K562 (cell line): Measurements from ENCODE around the gene ZNF800. TPM values are rescaled to one million over a fixed set of nuclear protein-coding genes. Genes with fewer than 3 reads are reported as not detected.

Source experiments
- E2F3 ChIP-seq: fragments of 250-450 bp; sonication (Bioruptor Pico); IDR thresholded peaks from 2 replicates; pipeline ENCODE4 v1.4.0; 2020; ENCODE audit warnings: mild to moderate bottlenecking
- GATAD2B ChIP-seq: fragments of 450-650 bp; IDR thresholded peaks from 2 replicates; pipeline ENCODE4 v1.6.1; 2017; ENCODE audit warnings: mild to moderate bottlenecking, borderline replicate concordance
- GTF2F1 ChIP-seq: IDR thresholded peaks from 2 replicates; pipeline ENCODE4 v1.6.1; 2011; ENCODE audit warnings: low read depth, low read length, improper control_type of control experiment
- HMGXB4 ChIP-seq: sonication (generic); formaldehyde crosslinking; IDR thresholded peaks from 2 replicates; pipeline ENCODE4 v1.8.1; 2023; ENCODE audit warnings: mild to moderate bottlenecking, missing genetic modification reagents
- KLF16 ChIP-seq: IDR thresholded peaks from 2 replicates; pipeline ENCODE4 v1.6.1; 2016; ENCODE audit warnings: antibody characterized with exemption
- MLLT1 ChIP-seq, 2 experiments: fragments of 450-650 bp; IDR thresholded peaks; 2 replicates each; pipeline ENCODE4 v1.6.1; 2016
- NRF1 ChIP-seq, 2 experiments: fragments of 450-650 bp; IDR thresholded peaks in 1 of 2; conservative IDR thresholded peaks in 1 of 2; 2 replicates each; pipeline ENCODE4 v1.6.1; 2014; ENCODE audit warnings: mild to moderate bottlenecking in 2 of 2
- REST ChIP-seq, 2 experiments: fragments of 450-650 bp; formaldehyde crosslinking in 1 of 2; IDR thresholded peaks; 2 replicates each; pipeline versions ENCODE4 v1.4.0 to v1.6.1; 2014 to 2020; ENCODE audit warnings: mild to moderate bottlenecking in 2 of 2, borderline replicate concordance in 1 of 2, low read depth in 1 of 2
- ZBTB26 ChIP-seq: fragments of 450-650 bp; formaldehyde crosslinking; IDR thresholded peaks from 2 replicates; pipeline ENCODE4 v1.4.0; 2022; ENCODE audit warnings: missing genetic modification characterization
- ZNF583 ChIP-seq: fragments of 250-450 bp; sonication (Bioruptor Pico); IDR thresholded peaks from 2 replicates; pipeline ENCODE4 v1.4.0; 2020
- ZNF766 ChIP-seq: fragments of 200-800 bp; sonication (Bioruptor generic); conservative IDR thresholded peaks from 2 replicates; pipeline ENCODE4 v1.6.1; 2016; ENCODE audit warnings: missing genetic modification characterization, missing compliant biosample characterization
- polyA plus RNA-seq, 8 experiments: library from polyadenylated mRNA; depleted of rRNA in 4 of 8; stranded (reverse) in 5 of 8; unstranded in 3 of 8; fragments of >200 nt; fragmentation: Nextera tagmentation in 2 of 8; fragmentation: Illumina TruSeq in 1 of 8; extraction: Ambion mirVana in 2 of 8; extraction: Trizol in 1 of 8; gene quantifications; 2 replicates each; pipeline versions ENCODE4 v1.2.1 to v1.2.3, GENCODE V29; 2011 to 2014; ENCODE audit warnings: inconsistent platforms in 1 of 8, missing spikeins in 1 of 8
- total RNA-seq, 7 experiments: library from RNA; depleted of rRNA in 6 of 7; stranded (reverse); fragments of >200 nt in 6 of 7; fragmentation: Illumina TruSeq in 2 of 7; extraction: Trizol in 2 of 7; gene quantifications; 2 replicates each; pipeline versions ENCODE4 v1.2.1 to v1.2.3, GENCODE V29; 2011 to 2021; ENCODE audit warnings: low replicate concordance in 1 of 7

ZNF800 gene
- total and polyA plus RNA-seq, 9 of the 15 experiments (the other 6 are each of a cell fraction or from before 2014, with no cell fraction given): 7.5 to 58.3 (median 33.4) TPM

- TF ChIP-seq ZBTB26 (CRISPR knock-in tag): no peak
- peak; percentile 92 for TF ChIP-seq GATAD2B
- peak; percentile 57 to 82; a peak in 3 of 4 replicates for TF ChIP-seq MLLT1 (IDR thresholded peaks at IDR 0.05)
- TF ChIP-seq NRF1 (conservative IDR thresholded peaks at IDR 0.05 in 1 of 2, IDR thresholded peaks at IDR 0.05 in 1 of 2): peak; percentile 65 to 74; a peak in 3 of 4 replicates
- TF ChIP-seq KLF16: no peak
- peak; percentile 14; the same call in 1 of the 2 replicates for TF ChIP-seq HMGXB4
- TF ChIP-seq GTF2F1: no peak
- peak; percentile 55; the same call in 1 of the 2 replicates for TF ChIP-seq ZNF583
- TF ChIP-seq REST (IDR thresholded peaks at IDR 0.05; ENCODE audit: borderline replicate concordance): no peak
- peak; percentile 65; the same call in 1 of the 2 replicates for TF ChIP-seq REST (CRISPR knock-in tag; IDR thresholded peaks at IDR 0.05; ENCODE audit: low read depth)
- peak; percentile 72 for TF ChIP-seq E2F3 (CRISPR knock-in tag)
- TF ChIP-seq ZNF766 (CRISPR knock-in tag): 0 out of 2 replicates have a peak, but pooled peaks have one; percentile 12
Measured at GRCh38 chr7:127391591-127392181, 822 bp downstream of the ZNF800 start (continued).
